HepG2 (cell line): ENCODE results near the gene CMIP. TPM values are rescaled to one million over a fixed set of nuclear protein-coding genes. Genes with fewer than 3 reads are reported as not detected.

Source experiments
- KIAA2018 ChIP-seq: sonication (generic); formaldehyde crosslinking; IDR thresholded peaks from 2 replicates; pipeline ENCODE4 v1.5.0; 2020; ENCODE audit warnings: mild to moderate bottlenecking, missing genetic modification reagents, borderline replicate concordance
- MBD4 ChIP-seq: IDR thresholded peaks from 2 replicates; pipeline ENCODE4 v1.6.1; 2012; ENCODE audit warnings: low read length, inconsistent platforms, borderline replicate concordance
- NR2F6 ChIP-seq, 2 experiments: IDR thresholded peaks; 2 replicates each; pipeline ENCODE4 v1.6.1; 2016; ENCODE audit warnings: antibody characterized with exemption in 1 of 2, mild to moderate bottlenecking in 1 of 2
- POGK ChIP-seq: sonication (generic); formaldehyde crosslinking; conservative IDR thresholded peaks from 2 replicates; pipeline ENCODE4 v1.8.0; 2022; ENCODE audit warnings: mild to moderate bottlenecking, moderate library complexity, missing genetic modification reagents
- TCF7 ChIP-seq: sonication (generic); IDR thresholded peaks from 2 replicates; pipeline ENCODE4 v1.6.1; 2016; ENCODE audit warnings: antibody characterized with exemption, low read depth
- ZNF260 ChIP-seq: sonication (generic); formaldehyde crosslinking; IDR thresholded peaks from 2 replicates; pipeline ENCODE4 v1.4.0; 2020; ENCODE audit warnings: missing genetic modification reagents, low read depth, mild to moderate bottlenecking, borderline replicate concordance
- ZNF33B ChIP-seq: sonication (generic); formaldehyde crosslinking; IDR thresholded peaks from 2 replicates; pipeline ENCODE4 v1.5.1; 2020; ENCODE audit warnings: mild to moderate bottlenecking, missing genetic modification reagents
- polyA plus RNA-seq, 8 experiments: library from polyadenylated mRNA; depleted of rRNA in 3 of 8; stranded (reverse) in 7 of 8; unstranded in 1 of 8; fragments of >200 nt; fragmentation: Illumina TruSeq in 4 of 8; extraction: Trizol in 4 of 8; gene quantifications; 2 replicates each; pipeline versions ENCODE4 v1.2.1 to v1.2.3, GENCODE V29; 2011 to 2016; ENCODE audit warnings: low read depth in 4 of 8, missing spikeins in 1 of 8, mixed read lengths in 1 of 8; ENCODE audit not compliant: insufficient read depth in 1 of 8
- total RNA-seq, 5 experiments: library from RNA; depleted of rRNA; stranded (reverse); fragments of >200 nt; fragmentation: Illumina TruSeq; extraction: Trizol; gene quantifications; 2 replicates each; pipeline ENCODE4 v1.2.3, GENCODE V29; 2016; ENCODE audit warnings: low read depth in 1 of 5

The CMIP gene
- total and polyA plus RNA-seq, 2 of the 13 experiments (the other 11 are each of a cell fraction or from before 2014, with no cell fraction given), result 10.9 to 18.1 TPM

GRCh38 chr16:81592353-81592866 lies 147.8 kb downstream of the CMIP start (continued):
- TF ChIP-seq KIAA2018 (CRISPR knock-in tag) (no peak), MBD4 (no peak), TCF7 (peak; percentile 50; the same call in 1 of the 2 replicates), NR2F6 (IDR thresholded peaks at IDR 0.05) (0 out of 2 replicates have a peak, but pooled peaks have one; percentile 39), NR2F6 (CRISPR knock-in tag; IDR thresholded peaks at IDR 0.05) (peak; percentile 79), POGK (CRISPR knock-in tag) (peak; percentile 40; the same call in 1 of the 2 replicates), ZNF33B (CRISPR knock-in tag) (0 out of 2 replicates have a peak, but pooled peaks have one; percentile 65), ZNF260 (CRISPR knock-in tag) (no peak)
